ENCODE data around the gene SLC6A12.

GRCh38 chr12:203074-203461 lies 10.9 kb downstream of the SLC6A12 start:
- TF ChIP-seq POLR2A (IDR thresholded peaks at IDR 0.05; ENCODE audit: low read depth) (no peak), EP300 (IDR thresholded peaks at IDR 0.05) (no peak), POLR2AphosphoS5 (IDR thresholded peaks at IDR 0.05) (no peak)
- TF ChIP-seq, protein P1, sequence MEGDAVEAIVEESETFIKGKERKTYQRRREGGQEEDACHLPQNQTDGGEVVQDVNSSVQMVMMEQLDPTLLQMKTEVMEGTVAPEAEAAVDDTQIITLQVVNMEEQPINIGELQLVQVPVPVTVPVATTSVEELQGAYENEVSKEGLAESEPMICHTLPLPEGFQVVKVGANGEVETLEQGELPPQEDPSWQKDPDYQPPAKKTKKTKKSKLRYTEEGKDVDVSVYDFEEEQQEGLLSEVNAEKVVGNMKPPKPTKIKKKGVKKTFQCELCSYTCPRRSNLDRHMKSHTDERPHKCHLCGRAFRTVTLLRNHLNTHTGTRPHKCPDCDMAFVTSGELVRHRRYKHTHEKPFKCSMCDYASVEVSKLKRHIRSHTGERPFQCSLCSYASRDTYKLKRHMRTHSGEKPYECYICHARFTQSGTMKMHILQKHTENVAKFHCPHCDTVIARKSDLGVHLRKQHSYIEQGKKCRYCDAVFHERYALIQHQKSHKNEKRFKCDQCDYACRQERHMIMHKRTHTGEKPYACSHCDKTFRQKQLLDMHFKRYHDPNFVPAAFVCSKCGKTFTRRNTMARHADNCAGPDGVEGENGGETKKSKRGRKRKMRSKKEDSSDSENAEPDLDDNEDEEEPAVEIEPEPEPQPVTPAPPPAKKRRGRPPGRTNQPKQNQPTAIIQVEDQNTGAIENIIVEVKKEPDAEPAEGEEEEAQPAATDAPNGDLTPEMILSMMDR (IDR thresholded peaks at IDR 0.05), result no peak

Data from esophagus muscularis mucosa (tissue), 4 donors.